Activated gamma-delta T cell treated with Interleukin-2 at 50 U/mL for 16 hours (primary cell): ENCODE results near the gene TRAPPC10.

ENCODE experiments used
- DNase-seq: peaks from one replicate; pipeline ENCODE4 v3.0.0-alpha.2; 2020

TRAPPC10 gene, protein sequence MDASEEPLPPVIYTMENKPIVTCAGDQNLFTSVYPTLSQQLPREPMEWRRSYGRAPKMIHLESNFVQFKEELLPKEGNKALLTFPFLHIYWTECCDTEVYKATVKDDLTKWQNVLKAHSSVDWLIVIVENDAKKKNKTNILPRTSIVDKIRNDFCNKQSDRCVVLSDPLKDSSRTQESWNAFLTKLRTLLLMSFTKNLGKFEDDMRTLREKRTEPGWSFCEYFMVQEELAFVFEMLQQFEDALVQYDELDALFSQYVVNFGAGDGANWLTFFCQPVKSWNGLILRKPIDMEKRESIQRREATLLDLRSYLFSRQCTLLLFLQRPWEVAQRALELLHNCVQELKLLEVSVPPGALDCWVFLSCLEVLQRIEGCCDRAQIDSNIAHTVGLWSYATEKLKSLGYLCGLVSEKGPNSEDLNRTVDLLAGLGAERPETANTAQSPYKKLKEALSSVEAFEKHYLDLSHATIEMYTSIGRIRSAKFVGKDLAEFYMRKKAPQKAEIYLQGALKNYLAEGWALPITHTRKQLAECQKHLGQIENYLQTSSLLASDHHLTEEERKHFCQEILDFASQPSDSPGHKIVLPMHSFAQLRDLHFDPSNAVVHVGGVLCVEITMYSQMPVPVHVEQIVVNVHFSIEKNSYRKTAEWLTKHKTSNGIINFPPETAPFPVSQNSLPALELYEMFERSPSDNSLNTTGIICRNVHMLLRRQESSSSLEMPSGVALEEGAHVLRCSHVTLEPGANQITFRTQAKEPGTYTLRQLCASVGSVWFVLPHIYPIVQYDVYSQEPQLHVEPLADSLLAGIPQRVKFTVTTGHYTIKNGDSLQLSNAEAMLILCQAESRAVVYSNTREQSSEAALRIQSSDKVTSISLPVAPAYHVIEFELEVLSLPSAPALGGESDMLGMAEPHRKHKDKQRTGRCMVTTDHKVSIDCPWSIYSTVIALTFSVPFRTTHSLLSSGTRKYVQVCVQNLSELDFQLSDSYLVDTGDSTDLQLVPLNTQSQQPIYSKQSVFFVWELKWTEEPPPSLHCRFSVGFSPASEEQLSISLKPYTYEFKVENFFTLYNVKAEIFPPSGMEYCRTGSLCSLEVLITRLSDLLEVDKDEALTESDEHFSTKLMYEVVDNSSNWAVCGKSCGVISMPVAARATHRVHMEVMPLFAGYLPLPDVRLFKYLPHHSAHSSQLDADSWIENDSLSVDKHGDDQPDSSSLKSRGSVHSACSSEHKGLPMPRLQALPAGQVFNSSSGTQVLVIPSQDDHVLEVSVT

GRCh38 chr21:44011579-44012473 lies at the start of gene TRAPPC10:
TSS of gene TRAPPC10 (plus strand) at chr21:44012309. CDS start at chr21:44012494, 185 bp downstream.
- peak; percentile 73 for DNase-seq

DNA sequence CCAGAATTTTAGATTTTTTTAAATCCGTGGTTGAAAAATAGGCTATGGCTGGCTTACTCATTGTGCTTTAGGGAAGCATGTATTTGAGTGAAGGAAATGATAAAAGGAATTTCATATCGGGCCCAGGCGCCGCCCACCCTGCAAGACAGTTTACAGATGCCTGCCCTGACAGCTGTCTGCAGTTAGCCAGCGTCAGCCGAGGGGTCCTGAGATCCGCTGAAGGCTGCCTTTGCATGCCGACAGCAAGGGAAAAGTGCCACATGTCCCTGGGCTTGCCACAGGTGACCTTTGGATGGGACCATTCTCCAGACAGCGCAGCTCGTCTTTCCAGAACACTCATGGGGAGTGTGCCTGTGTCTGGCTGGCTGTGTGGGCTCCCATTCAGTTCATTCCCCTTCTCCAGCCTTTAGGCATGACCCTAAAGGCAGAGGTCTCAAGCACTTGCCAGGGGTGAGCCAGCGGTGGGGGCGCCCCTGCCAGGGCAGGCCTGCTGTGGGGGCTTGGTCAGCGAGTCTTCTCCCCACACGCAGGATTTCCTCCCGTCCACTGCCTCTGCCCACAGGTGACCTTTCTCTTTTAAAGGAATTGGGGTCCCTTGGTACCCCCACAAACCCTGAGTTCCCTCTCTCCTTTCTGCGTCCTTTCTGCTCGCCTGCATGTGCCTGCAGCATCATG lies 46.1 kb upstream of the TRAPPC10 start:
- no peak for DNase-seq

DNA sequence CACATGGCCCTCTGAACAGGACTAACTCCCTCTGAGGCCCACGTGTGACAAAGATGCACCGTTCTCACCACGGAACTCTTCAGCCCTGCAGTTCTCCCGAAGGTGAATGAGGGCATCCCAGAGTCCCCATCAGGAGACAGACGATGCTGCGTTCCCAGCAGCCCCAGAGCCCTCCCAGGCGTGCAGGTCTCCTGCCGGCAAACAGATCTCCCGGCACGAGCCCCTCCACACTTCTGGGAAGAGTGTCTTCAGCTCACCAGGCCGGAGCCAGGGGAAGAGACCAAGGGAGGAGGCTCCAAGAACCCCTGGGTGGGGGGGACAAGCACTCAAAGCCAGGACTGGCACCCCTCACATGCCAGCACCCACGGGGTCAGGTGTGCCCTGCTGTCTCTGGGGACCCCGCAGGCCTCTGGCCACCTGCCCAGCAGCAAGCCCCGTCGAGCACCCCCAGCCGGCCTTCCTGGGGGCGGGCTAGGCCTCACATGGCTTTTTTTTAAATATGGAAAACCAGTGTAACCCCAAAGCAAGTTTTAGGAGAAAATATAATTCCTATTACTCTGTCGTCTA lies 45.1 kb upstream of the TRAPPC10 start:
- DNase-seq = no peak

- no peak for DNase-seq
These were observed 44.1 kb upstream of the TRAPPC10 start for GRCh38 chr21:43967981-43968380.

DNA sequence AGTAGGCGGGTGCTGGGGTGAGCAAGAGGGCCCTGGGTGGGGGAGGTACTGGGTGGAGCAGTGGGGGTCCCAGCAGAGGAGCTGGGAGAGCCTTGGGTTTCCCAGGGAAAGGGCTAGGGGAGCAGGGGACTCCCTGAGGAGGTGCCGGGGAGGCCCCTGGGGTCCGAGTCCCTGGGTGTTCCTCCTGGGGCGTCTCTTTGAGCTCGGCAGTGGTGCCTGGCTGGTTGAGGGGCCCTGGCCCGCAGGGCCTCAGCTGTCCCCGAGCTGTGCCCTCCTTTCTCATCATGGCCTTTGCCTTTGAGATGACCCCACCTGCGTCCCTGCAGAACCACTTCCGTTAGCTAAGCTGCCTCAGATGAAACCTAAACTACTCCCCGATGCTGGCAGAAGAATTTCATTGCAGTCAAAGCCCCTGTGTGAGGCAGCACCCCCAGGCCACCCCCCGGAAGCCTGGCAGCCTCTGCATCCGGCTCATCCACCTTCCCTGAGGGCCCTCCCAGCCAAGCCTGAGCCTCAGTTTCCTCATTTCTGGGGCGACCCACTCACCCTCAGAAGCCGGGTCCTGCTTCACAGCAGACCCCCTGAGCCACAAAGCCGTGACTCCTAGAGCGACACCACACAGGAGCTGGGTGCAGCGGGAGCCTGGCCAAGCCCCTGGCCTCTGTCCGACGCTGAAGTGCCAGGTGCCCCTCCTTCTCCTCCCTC lies 43.5 kb upstream of the TRAPPC10 start:
- no peak for DNase-seq

- DNase-seq = no peak
These were observed 43.0 kb upstream of the TRAPPC10 start for GRCh38 chr21:43969115-43969444.

DNA sequence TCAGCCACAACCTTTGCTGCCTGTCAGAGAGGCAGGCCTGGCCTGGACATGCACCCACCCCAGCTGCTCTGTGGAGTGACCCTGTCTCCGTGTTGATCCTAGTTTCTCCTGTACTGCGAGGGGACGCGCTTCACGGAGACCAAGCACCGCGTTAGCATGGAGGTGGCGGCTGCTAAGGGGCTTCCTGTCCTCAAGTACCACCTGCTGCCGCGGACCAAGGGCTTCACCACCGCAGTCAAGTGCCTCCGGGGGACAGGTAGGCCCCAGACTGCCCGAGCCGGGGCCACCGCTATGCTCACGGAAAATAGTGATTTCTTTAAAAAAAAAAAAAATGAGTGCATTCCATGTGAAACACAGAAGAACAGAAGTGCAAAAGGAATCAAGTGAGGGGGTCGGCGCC lies 41.6 kb upstream of the TRAPPC10 start:
- DNase-seq = no peak

- DNase-seq = no peak
These were observed 40.7 kb upstream of the TRAPPC10 start for GRCh38 chr21:43971201-43971991.

- DNase-seq = no peak
These were observed 40.2 kb upstream of the TRAPPC10 start for GRCh38 chr21:43971992-43972255.

DNA sequence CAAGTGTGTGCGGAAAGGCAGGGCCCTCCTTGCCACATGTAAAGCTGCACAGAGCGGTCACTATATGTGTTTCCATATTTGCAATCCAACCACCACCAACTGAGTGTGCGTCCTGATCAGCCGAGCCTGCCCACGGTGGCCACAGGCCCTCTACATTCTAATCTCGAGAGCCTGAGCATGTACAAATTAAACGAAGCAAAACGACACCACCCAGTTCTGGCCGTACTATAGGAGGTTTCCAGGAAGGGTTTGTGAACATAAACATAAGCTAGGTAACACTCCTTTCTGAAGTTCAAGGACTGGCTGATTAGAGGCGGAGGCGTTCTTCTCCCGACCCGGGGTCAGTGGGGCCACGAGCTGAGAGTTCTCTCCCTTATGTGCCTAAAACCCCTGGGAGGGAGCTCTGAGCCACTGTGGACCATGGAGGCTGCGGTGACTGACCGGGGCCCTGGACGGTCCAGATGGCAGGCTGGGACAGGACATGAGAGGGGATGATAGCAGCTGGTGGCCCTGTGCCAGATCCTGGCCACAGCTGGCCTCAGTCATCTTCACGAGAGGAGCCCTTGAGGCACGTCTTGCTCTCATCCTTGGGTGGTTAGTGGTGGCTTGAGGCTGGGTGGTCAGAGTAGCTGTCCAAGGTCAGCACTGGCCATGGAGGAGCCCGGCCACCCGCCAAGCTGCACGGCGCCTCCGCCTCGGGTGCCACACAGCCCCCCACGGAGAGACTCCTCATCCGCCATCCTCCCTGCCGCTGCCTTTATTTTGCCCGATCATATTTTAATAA lies 39.1 kb upstream of the TRAPPC10 start:
- no peak for DNase-seq

GRCh38 chr21:43973634-43973955 lies 38.5 kb upstream of the TRAPPC10 start:
- no peak for DNase-seq

GRCh38 chr21:43974791-43975468 lies 37.2 kb upstream of the TRAPPC10 start:
- no peak for DNase-seq

GRCh38 chr21:43975469-43976098 lies 36.5 kb upstream of the TRAPPC10 start:
- DNase-seq = peak; percentile 81

- DNase-seq = no peak
These were observed 35.4 kb upstream of the TRAPPC10 start for GRCh38 chr21:43976661-43977060.

DNA sequence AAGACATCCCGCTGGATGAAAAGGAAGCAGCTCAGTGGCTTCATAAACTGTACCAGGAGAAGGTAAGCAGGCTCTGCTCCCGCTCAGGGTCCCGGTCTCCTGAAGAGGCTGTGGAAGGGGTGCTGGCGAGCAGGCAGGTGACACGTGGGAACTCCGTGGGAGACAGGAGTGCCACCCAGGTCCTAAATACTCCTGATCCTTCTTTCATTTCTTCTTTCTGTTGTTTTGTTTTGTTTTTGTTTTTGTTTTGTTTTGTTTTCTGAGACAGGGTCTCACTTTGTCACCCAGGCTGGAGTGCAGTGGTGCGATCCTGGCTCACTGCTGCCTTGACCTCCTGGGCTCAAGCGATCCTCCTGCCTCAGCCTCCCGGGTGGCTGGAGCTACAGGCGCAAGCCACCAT lies 34.0 kb upstream of the TRAPPC10 start:
- no peak for DNase-seq

DNA sequence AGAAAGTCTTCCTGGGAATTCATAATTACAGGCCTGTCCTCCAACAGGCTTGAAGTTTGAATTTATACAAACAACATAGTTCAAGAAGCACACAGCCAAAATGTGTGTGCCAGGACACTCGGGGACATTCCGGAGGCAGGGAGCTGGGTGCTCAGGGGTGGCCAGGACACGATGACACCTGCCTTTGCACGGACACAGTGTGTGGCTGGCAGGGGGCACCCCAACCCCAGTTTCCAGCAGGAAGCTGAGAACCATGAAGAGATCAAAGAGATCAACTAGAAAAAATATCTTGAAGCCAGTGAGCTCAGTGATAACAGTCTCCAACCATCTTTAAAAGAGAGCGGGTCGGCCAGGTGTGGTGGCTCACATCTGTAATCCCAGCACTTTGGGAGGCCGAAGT lies 32.5 kb upstream of the TRAPPC10 start:
- no peak for DNase-seq

DNA sequence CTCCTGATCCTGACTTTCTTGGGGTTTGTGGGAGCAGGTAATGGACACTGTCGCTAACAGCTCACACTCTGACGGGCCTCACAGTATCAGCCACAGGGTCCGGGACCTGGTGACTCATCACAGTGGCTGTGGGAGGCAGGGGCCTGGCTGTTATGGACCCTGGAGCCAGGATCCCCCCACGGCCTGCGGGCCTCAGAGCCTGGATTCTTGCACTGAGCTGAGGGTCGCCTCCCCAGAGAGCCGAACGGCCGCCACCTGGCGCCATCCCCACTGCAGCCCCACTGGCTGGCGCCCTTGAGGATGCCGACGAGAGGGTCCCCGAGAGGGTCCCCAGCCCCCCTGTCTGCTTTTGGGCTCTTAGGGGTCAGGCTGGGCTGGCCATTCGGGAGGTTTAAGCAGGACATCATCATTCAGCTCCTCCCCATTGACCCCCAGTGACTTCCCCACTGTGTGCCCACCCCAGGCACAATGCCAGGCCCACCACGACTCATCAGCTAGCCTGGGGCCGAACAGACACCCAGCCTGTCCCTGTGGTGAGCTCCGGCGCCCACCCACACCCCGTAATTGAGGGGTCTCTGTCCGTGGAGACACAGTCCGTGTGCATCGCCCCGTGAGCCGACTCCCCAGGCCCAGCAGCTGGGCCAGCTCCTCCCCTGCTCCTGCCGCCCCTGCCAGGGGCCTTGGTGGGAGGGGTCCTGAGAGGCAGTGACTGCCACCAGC lies 30.8 kb upstream of the TRAPPC10 start:
- DNase-seq = no peak

DNA sequence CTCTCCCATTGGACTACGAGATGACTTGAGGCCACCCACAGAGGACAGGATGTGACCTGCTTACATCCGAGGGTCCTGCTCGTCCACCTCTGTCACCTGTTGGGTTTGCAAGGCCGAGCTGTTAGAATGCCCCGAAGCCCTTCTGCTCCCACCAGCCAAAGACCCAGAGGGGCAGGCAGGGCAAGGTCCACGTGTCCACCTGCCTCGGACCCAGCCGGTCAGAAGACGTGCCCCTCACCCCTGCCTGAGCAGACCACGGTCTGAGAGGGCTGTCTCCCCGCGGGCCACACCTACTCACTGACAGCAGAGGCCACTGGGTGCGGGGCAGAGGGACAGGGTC lies 30.3 kb upstream of the TRAPPC10 start:
- no peak for DNase-seq
